K562 (cell line): ENCODE measurements around the gene GBF1. TPM values are rescaled to one million over a fixed set of nuclear protein-coding genes. Genes with fewer than 3 reads are reported as not detected.
A peak's percentile ranks its signal among the peaks of the same experiment; 100 is the strongest.

ENCODE experiments used
- ATAC-seq: fragments of 200-7000 bp; cut with Tn5 transposase; 3 replicates; pipeline ENCODE4 v1.9.1; 2020; ENCODE audit warnings: moderate library complexity
- BruUV-seq: library from RNA; stranded (reverse); fragments of 400-500 nt; replicated peaks from 2 replicates; lab custom pipeline; 2021; lab: Mats Ljungman, UMichigan
- CTCF ChIA-PET: fragments of 300-600 bp; formaldehyde crosslinking; extraction: SDS; loops from one replicate; lab custom pipeline; 2021; ENCODE audit warnings: low intra/inter-chr PET ratio; lab: Yijun Ruan, JAX
- POLR2A ChIA-PET: fragments of 300-600, 350-650 bp; sonication (Branson Sonifier 250); formaldehyde crosslinking; extraction: SDS; loops from one replicate; lab custom pipeline; 2021; ENCODE audit warnings: antibody characterized with exemption, inconsistent platforms; lab: Yijun Ruan, JAX
- DNase-seq, 4 experiments: peaks; one replicate each; pipeline versions ENCODE4 v3.0.0 to v3.0.0-alpha.2; 2011 to 2018; ENCODE audit warnings: low spot score in 3 of 4, mixed read lengths in 3 of 4; ENCODE audit errors: extremely low read depth in 1 of 4
- FAIRE-seq: peaks from 2 replicates; lab custom pipeline; 2011; peaks lifted over from hg19 to GRCh38; lab: Jason Lieb, UNC
- H2AFZ ChIP-seq: 2 replicates; pipeline ENCODE4 v1.6.0; 2011; ENCODE audit warnings: low read depth, low read length, control low read depth, inconsistent platforms
- H3K27ac ChIP-seq: fragments of 200-600 bp; 3 replicates; pipeline ENCODE4 v1.8.0; 2011; ENCODE audit warnings: low read depth, mild to moderate bottlenecking, control low read depth, inconsistent platforms, low read length, moderate library complexity, mixed read lengths; ENCODE audit errors: extremely low read depth
- H3K27me3 ChIP-seq, 2 experiments: fragments of 300-600 bp in 1 of 2; 2 replicates in 1 of 2; 3 replicates in 1 of 2; pipeline versions ENCODE4 v1.6.0 to v1.8.0; 2011; ENCODE audit warnings: inconsistent platforms in 2 of 2, low read length in 2 of 2, mild to moderate bottlenecking in 1 of 2, mixed read lengths in 1 of 2, moderate library complexity in 1 of 2; ENCODE audit not compliant: control insufficient read depth in 2 of 2, insufficient read depth in 2 of 2
- H3K36me3 ChIP-seq: fragments of 300-600 bp; 3 replicates; pipeline ENCODE4 v1.8.0; 2011; ENCODE audit warnings: mild to moderate bottlenecking, low read length, inconsistent platforms; ENCODE audit not compliant: control insufficient read depth, insufficient read depth
- H3K4me1 ChIP-seq, 2 experiments: fragments of 200-600 bp in 1 of 2; replicated peaks in 1 of 2; 2 replicates in 1 of 2; 3 replicates in 1 of 2; pipeline versions ENCODE4 v1.5.1 to v1.8.0; 2011; ENCODE audit warnings: inconsistent platforms in 2 of 2, low read length in 2 of 2, mild to moderate bottlenecking in 1 of 2, mixed read lengths in 1 of 2, moderate library complexity in 1 of 2; ENCODE audit not compliant: control insufficient read depth in 2 of 2, insufficient read depth in 2 of 2
- H3K4me2 ChIP-seq: 2 replicates; pipeline ENCODE4 v1.6.1; 2011; ENCODE audit warnings: low read length, control low read depth, inconsistent platforms, mixed read lengths; ENCODE audit not compliant: insufficient read depth
- H3K4me3 ChIP-seq: fragments of 200-600 bp; sonication (generic), shearing (Covaris generic); 2 replicates; pipeline ENCODE4 v1.5.1; 2016; ENCODE audit warnings: control low read depth, inconsistent platforms
- H3K79me2 ChIP-seq: fragments of 200-600 bp; 3 replicates; pipeline ENCODE4 v1.8.0; 2011; ENCODE audit warnings: low read length, inconsistent platforms; ENCODE audit not compliant: control insufficient read depth, insufficient read depth
- H3K9ac ChIP-seq, 2 experiments: 2 replicates each; pipeline versions ENCODE4 v1.6.0 to v1.6.1; 2011; ENCODE audit warnings: low read depth in 2 of 2, low read length in 2 of 2, control low read depth in 1 of 2, inconsistent platforms in 1 of 2, mild to moderate bottlenecking in 1 of 2, mixed read lengths in 1 of 2; ENCODE audit not compliant: insufficient read depth in 1 of 2
- H3K9me1 ChIP-seq: one replicate; pipeline ENCODE4 v1.6.0; 2011; ENCODE audit warnings: inconsistent platforms, mild to moderate bottlenecking, low read length, moderate library complexity; ENCODE audit not compliant: control insufficient read depth, insufficient read depth
- H3K9me3 ChIP-seq: replicated peaks from 2 replicates; pipeline ENCODE4 v1.5.1; 2011; ENCODE audit warnings: low read depth, low read length, inconsistent platforms; ENCODE audit not compliant: control insufficient read depth, insufficient read depth
- H4K20me1 ChIP-seq: replicated peaks from 2 replicates; pipeline ENCODE4 v1.6.1; 2011; ENCODE audit warnings: low read length, inconsistent platforms, mixed read lengths; ENCODE audit not compliant: control insufficient read depth, insufficient read depth
- MAZ ChIP-seq, 2 experiments: fragments of 450-650 bp in 1 of 2; sonication (generic) in 1 of 2; formaldehyde crosslinking; IDR thresholded peaks in 1 of 2; conservative IDR thresholded peaks in 1 of 2; 2 replicates each; pipeline versions ENCODE4 v1.4.0 to v1.5.0; 2020; ENCODE audit warnings: mild to moderate bottlenecking in 1 of 2, missing genetic modification reagents in 1 of 2
- RNF2 ChIP-seq: sonication (generic); IDR thresholded peaks from 2 replicates; pipeline ENCODE4 v1.6.1; 2016
- SMARCA5 ChIP-seq: fragments of 450-650 bp; IDR thresholded peaks from 2 replicates; pipeline ENCODE4 v1.6.1; 2016
- WGBS: fragments of 100-300 bp; shearing (Covaris generic); methylation state at CpG from one replicate; pipeline ENCODE4 v1.1.6; 2016; ENCODE audit warnings: low coverage, mixed read lengths; ENCODE audit not compliant: insufficient coverage; ENCODE audit errors: missing lambda C conversion rate; 5-methylcytosine and 5-hydroxymethylcytosine counted together
- in situ Hi-C: fragments of 300-500 bp; cut with MboI; formaldehyde crosslinking; loops from 4 replicates; pipeline ENCODE4 v1.15.0; 2018; ENCODE audit warnings: inconsistent platforms, mixed read lengths
- intact Hi-C: fragments of 100-400 bp; cut with micrococcal nuclease; formaldehyde crosslinking; loops from 2 replicates; pipeline ENCODE4 v1.14.2; 2022
- polyA plus RNA-seq, 8 experiments: library from polyadenylated mRNA; depleted of rRNA in 4 of 8; stranded (reverse) in 5 of 8; unstranded in 3 of 8; fragments of >200 nt; fragmentation: Nextera tagmentation in 2 of 8; fragmentation: Illumina TruSeq in 1 of 8; extraction: Ambion mirVana in 2 of 8; extraction: Trizol in 1 of 8; gene quantifications; 2 replicates each; pipeline versions ENCODE4 v1.2.1 to v1.2.3, GENCODE V29; 2011 to 2014; ENCODE audit warnings: inconsistent platforms in 1 of 8, missing spikeins in 1 of 8
- total RNA-seq, 7 experiments: library from RNA; depleted of rRNA in 6 of 7; stranded (reverse); fragments of >200 nt in 6 of 7; fragmentation: Illumina TruSeq in 2 of 7; extraction: Trizol in 2 of 7; gene quantifications; 2 replicates each; pipeline versions ENCODE4 v1.2.1 to v1.2.3, GENCODE V29; 2011 to 2021; ENCODE audit warnings: low replicate concordance in 1 of 7
- TF ChIP-seq, protein P1 (sequence below): sonication (generic); formaldehyde crosslinking; IDR thresholded peaks from 2 replicates; pipeline ENCODE4 v1.8.0; 2022; ENCODE audit warnings: mild to moderate bottlenecking, missing genetic modification reagents
- TF ChIP-seq, protein P2 (sequence below): conservative IDR thresholded peaks from 2 replicates; pipeline ENCODE4 v1.6.1; 2011; ENCODE audit warnings: low read depth, mild to moderate bottlenecking, low read length; ENCODE audit not compliant: control insufficient read depth
- TF ChIP-seq, protein P3 (sequence below): sonication (generic); formaldehyde crosslinking; IDR thresholded peaks from 2 replicates; pipeline ENCODE4 v1.8.0; 2022; ENCODE audit warnings: mild to moderate bottlenecking, missing genetic modification reagents
- TF ChIP-seq, protein P4 (sequence below): fragments of 450-650 bp; IDR thresholded peaks from 2 replicates; pipeline ENCODE4 v1.6.1; 2016; ENCODE audit warnings: borderline replicate concordance

Gene GBF1
- total and polyA plus RNA-seq, 9 of the 15 experiments (the other 6 are each of a cell fraction or from before 2014, with no cell fraction given) = 0.69 to 28.0 (median 10.3) TPM

- TF ChIP-seq, protein P1, sequence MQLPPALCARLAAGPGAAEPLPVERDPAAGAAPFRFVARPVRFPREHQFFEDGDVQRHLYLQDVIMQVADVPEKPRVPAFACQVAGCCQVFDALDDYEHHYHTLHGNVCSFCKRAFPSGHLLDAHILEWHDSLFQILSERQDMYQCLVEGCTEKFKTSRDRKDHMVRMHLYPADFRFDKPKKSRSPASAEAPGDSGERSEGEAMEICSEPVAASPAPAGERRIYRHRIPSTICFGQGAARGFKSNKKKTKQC = peak; percentile 43; the same call in 1 of the 2 replicates
These were observed 173.4 kb downstream of the GBF1 start, which contains the start of gene PSD (continued) for GRCh38 chr10:102418622-102419268.

DNA sequence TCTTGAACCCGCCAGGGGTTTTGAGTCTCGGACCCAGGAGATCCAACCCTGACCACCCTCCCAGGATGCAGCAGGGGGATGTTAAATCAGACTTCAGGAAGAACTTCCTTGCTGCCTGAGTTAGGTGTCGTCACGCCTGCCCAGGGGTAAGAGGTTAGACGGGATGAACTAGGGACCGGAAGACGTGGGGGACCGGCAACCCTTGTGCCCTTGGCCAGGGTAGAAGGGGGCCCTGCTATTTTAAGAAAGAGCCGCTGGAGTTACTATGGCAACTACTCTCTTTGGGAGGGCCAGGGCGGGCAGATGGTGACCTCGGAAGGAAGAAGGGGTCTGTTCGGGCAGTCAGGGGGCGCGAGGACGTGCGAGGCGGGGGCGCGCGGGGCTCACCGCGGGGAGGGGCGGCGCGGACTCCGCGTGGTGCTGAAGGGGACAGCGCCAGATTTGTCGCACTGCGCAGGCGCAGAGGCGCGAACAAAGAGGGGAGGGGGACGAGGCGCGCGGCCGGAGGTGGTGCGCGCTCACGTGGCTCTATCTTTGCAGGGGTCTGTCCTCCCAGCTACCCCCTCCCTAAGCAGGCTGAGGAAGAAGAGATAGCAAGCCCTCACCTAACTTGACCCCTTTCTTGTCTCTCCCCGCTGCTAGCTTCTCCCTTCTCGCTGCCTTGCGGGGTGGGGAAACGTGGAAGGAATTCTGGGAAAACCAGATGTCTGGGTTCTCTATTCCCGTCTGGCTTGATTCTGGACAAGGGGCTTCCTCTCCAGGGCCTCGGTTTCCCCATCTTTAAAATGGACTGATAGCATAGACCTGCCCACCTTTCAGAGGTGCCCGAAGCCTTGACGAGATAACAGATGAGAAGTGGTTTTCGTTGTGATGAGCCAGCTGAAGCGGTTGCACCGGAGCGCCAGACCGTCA, 174.2 kb downstream of the GBF1 start:
- CTCF ChIA-PET = no interaction called here
- BruUV-seq = no TSS peak
- H3K4me2 ChIP-seq = peak overlapping the region; percentile 74
- peaks cover 12 to 60% of the 10 kb centered on the region in 2 experiments; a peak in 4 of 5 replicates for H3K4me1 ChIP-seq
- no peaks in the 10 kb centered on the region for H3K9me3 ChIP-seq
- peak overlapping the region; percentile 65 to 96; a peak in 3 of 4 replicates for H3K9ac ChIP-seq
- no peaks in the 10 kb centered on the region for H3K27me3 ChIP-seq
- ATAC-seq (no peak), FAIRE-seq (no peak), DNase-seq (peak; percentile 82 to 87 (median 82))
- WGBS = 0% methylated on average over 16 of the region's 54 CpGs
- H3K27ac ChIP-seq = peak overlapping the region; percentile 80
- H3K9me1 ChIP-seq = no peaks in the 10 kb centered on the region
- no peaks in the 10 kb centered on the region for H4K20me1 ChIP-seq
- peak overlapping the region; percentile 93 for H3K4me3 ChIP-seq
- peaks cover 25% of the 10 kb centered on the region for H3K79me2 ChIP-seq
- POLR2A ChIA-PET = interaction anchor here (1.0 to 5.3 kb wide), 6 partner anchors 14 to 63 kb away, joined by 3 to 34 read pairs (median 6); partner anchors contain the start of gene C10orf95
- H3K36me3 ChIP-seq = peaks cover 17% of the 10 kb centered on the region; the same call in 2 of the 3 replicates
- intact Hi-C loops = loop anchor here (5.0 kb wide), 1 partner anchor 43 kb away; no protein-coding TSS in a partner anchor
- peak overlapping the region; percentile 87 for H2AFZ ChIP-seq
- in situ Hi-C loops = no loop called here
- TF ChIP-seq RNF2 (no peak), SMARCA5 (no peak), MAZ (CRISPR knock-in tag; conservative IDR thresholded peaks at IDR 0.05 in 1 of 2, IDR thresholded peaks at IDR 0.05 in 1 of 2) (peak; percentile 47 to 82)
- TF ChIP-seq, protein P2, sequence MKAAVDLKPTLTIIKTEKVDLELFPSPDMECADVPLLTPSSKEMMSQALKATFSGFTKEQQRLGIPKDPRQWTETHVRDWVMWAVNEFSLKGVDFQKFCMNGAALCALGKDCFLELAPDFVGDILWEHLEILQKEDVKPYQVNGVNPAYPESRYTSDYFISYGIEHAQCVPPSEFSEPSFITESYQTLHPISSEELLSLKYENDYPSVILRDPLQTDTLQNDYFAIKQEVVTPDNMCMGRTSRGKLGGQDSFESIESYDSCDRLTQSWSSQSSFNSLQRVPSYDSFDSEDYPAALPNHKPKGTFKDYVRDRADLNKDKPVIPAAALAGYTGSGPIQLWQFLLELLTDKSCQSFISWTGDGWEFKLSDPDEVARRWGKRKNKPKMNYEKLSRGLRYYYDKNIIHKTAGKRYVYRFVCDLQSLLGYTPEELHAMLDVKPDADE = peak; percentile 59; the same call in 1 of the 2 replicates
- TF ChIP-seq, protein P3, sequence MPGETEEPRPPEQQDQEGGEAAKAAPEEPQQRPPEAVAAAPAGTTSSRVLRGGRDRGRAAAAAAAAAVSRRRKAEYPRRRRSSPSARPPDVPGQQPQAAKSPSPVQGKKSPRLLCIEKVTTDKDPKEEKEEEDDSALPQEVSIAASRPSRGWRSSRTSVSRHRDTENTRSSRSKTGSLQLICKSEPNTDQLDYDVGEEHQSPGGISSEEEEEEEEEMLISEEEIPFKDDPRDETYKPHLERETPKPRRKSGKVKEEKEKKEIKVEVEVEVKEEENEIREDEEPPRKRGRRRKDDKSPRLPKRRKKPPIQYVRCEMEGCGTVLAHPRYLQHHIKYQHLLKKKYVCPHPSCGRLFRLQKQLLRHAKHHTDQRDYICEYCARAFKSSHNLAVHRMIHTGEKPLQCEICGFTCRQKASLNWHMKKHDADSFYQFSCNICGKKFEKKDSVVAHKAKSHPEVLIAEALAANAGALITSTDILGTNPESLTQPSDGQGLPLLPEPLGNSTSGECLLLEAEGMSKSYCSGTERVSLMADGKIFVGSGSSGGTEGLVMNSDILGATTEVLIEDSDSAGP (CRISPR knock-in tag) = no peak
- TF ChIP-seq, protein P4, sequence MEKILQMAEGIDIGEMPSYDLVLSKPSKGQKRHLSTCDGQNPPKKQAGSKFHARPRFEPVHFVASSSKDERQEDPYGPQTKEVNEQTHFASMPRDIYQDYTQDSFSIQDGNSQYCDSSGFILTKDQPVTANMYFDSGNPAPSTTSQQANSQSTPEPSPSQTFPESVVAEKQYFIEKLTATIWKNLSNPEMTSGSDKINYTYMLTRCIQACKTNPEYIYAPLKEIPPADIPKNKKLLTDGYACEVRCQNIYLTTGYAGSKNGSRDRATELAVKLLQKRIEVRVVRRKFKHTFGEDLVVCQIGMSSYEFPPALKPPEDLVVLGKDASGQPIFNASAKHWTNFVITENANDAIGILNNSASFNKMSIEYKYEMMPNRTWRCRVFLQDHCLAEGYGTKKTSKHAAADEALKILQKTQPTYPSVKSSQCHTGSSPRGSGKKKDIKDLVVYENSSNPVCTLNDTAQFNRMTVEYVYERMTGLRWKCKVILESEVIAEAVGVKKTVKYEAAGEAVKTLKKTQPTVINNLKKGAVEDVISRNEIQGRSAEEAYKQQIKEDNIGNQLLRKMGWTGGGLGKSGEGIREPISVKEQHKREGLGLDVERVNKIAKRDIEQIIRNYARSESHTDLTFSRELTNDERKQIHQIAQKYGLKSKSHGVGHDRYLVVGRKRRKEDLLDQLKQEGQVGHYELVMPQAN = peak; percentile 49; the same call in 1 of the 2 replicates
